Lung (tissue), 12 donors: ENCODE data around the gene NPHP4. TPM values are rescaled to one million over a fixed set of nuclear protein-coding genes. Genes with fewer than 3 reads are reported as not detected.

Experiments
- ATAC-seq: fragments of 200-7000 bp; cut with Tn5 transposase; one replicate; pipeline ENCODE4 v1.9.1; 2020; ENCODE audit warnings: moderate number of reproducible peaks; ENCODE audit not compliant: insufficient read depth, low FRiP score
- DNase-seq, 3 donors: peaks; one replicate each; pipeline ENCODE4 v3.0.0-alpha.2; 2013 to 2017
- H3K27ac ChIP-seq, 2 donors: one replicate each; pipeline ENCODE4 v1.5.1; 2013; ENCODE audit warnings: mild to moderate bottlenecking in 2 of 2, moderate library complexity in 2 of 2, control low read depth in 1 of 2, inconsistent platforms in 1 of 2, low read depth in 1 of 2, low read length in 1 of 2
- H3K27me3 ChIP-seq, 3 donors: one replicate each; pipeline ENCODE4 v1.5.1; 2013; ENCODE audit warnings: low read length in 2 of 3; ENCODE audit not compliant: control insufficient read depth in 3 of 3, insufficient read depth in 3 of 3
- H3K36me3 ChIP-seq, 4 donors: one replicate each; pipeline ENCODE4 v1.5.1; 2013; ENCODE audit warnings: low read length in 4 of 4, mild to moderate bottlenecking in 1 of 4, moderate library complexity in 1 of 4; ENCODE audit not compliant: control insufficient read depth in 4 of 4, insufficient read depth in 4 of 4
- H3K4me1 ChIP-seq, 5 donors: one replicate each; pipeline ENCODE4 v1.5.1; 2013; ENCODE audit warnings: low read length in 5 of 5, mild to moderate bottlenecking in 2 of 5, moderate library complexity in 1 of 5; ENCODE audit not compliant: control insufficient read depth in 5 of 5, insufficient read depth in 5 of 5
- H3K4me3 ChIP-seq: one replicate; pipeline ENCODE4 v1.5.1; 2013; ENCODE audit warnings: mild to moderate bottlenecking, control low read depth, moderate library complexity
- H3K9ac ChIP-seq, 2 donors: one replicate each; pipeline ENCODE4 v1.5.1; 2013; ENCODE audit warnings: low read length in 2 of 2, control low read depth in 1 of 2; ENCODE audit not compliant: insufficient read depth in 1 of 2
- H3K9me3 ChIP-seq, 4 donors: one replicate each; pipeline ENCODE4 v1.5.1; 2013; ENCODE audit warnings: low read length in 3 of 4, mild to moderate bottlenecking in 1 of 4, moderate library complexity in 1 of 4; ENCODE audit not compliant: control insufficient read depth in 4 of 4, insufficient read depth in 3 of 4
- CTCF ChIP-seq: IDR thresholded peaks from 2 replicates; pipeline ENCODE4 v1.5.1; 2012; ENCODE audit warnings: mild to moderate bottlenecking; ENCODE audit errors: control extremely low read depth, extremely low read depth
- WGBS, 2 donors: extraction: QIAGEN DNeasy Blood & Tissue Kit; methylation state at CpG; one replicate each; pipeline ENCODE4 v1.1.7; 2013; 5-methylcytosine and 5-hydroxymethylcytosine counted together
- polyA plus RNA-seq, 2 donors: library from polyadenylated mRNA; stranded (reverse); fragments of 200-250 nt; gene quantifications; one replicate each; pipeline ENCODE4 v1.2.1, GENCODE V29; 2013
- total RNA-seq, 2 donors: library from RNA; depleted of rRNA in 1 of 2; stranded (reverse); fragments of >200 nt in 1 of 2; gene quantifications; one replicate each; pipeline ENCODE4 v1.2.1, GENCODE V29; 2014 to 2021
- donor health status: control.
- donor health status: control.
- donor health status: Bipolar disorder and iron deficiency.
- donor health status: healthy.
- donor health status: DM: yes; HTN: yes; CAD: no.

NPHP4 gene
- total and polyA plus RNA-seq, 4 donors: 6.0 to 23.3 (median 11.1) TPM

DNA sequence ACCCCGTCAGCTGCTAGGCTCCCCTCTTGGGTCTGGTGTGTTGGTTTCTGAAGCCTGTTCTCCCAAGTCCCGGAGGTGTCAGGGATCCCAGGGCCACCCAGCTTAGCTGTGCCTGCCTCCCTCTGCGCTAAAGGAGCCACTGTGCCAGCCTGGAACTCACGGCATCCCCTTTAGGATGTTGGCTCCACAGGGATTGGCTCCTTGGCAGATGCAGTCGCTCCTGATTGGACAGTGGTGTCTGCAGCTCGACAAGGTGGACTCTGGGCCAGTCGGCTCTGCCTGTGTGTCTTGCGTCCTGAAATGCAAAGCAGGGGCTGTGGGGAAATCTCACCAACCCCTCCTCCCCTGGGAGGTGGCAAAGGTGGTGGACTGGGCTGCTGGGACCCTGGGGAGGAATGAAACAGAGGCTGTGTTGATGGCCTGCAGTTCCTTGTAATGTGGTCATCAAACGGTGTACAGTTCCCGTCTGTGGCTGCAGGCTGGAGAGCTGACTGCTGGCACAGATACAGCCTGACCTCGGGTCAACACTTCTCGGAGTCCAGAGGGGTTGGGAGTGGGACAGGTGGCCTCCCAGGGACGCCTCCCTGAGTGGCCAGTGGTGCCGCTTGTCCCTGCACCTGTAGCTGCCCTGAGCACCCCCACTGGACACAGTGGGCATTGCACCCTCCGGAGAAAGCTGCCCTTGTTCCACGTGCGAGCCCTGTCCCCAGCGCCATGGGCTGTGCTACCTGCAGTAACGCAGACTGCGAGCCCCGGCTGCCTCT, 41.9 kb upstream of the NPHP4 start:
- Histone ChIP-seq H3K9me3 (peaks cover 0 to 2% (median 0%) of the 10 kb centered on the region in 4 donors), H3K4me1 (peaks cover 0 to 2% (median 0%) of the 10 kb centered on the region in 5 donors), H3K36me3 (peaks cover 0 to 1% (median 0%) of the 10 kb centered on the region in 4 donors), H3K4me3 (no peak overlapping the region), H3K27ac (no peak overlapping the region), H3K9ac (no peak overlapping the region), H3K27me3 (peaks cover 0 to 8% (median 6%) of the 10 kb centered on the region in 3 donors)
- 35 to 51% methylated on average over 19 to 21 of the region's 21 CpGs for WGBS, 2 donors
- DNase-seq (peak in 1 of 3 donors; percentile 4), ATAC-seq (peak; percentile 47)
- peak; percentile 13 for TF ChIP-seq CTCF

DNA sequence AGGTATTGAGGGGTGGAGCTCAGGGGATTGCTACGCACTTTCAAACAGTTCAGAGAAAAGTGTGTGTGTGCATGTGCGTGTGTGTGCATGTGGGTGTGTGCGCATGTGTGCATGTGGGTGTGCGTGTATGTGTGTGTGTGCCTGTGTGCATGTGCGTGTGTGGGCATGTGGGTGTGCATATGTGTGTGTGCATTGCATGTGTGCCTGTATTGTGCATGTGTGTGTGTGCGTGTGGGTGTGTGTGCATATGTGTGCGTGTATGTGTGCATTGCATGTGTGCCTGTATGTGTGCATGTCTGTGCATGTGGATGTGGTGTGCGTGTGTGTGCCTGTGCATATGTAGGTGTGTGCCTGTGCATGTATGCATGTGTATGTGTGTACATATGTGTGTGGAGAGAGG, 40.9 kb upstream of the NPHP4 start:
- H3K9me3 ChIP-seq: peaks cover 0 to 2% (median 0%) of the 10 kb centered on the region in 4 donors
- H3K9ac ChIP-seq: no peak overlapping the region
- ATAC-seq (no peak), DNase-seq (no peak)
- H3K4me1 ChIP-seq: peaks cover 0 to 2% (median 0%) of the 10 kb centered on the region in 5 donors
- H3K36me3 ChIP-seq: peaks cover 0 to 1% (median 0%) of the 10 kb centered on the region in 4 donors
- no peak overlapping the region for H3K27ac ChIP-seq
- H3K27me3 ChIP-seq: peaks cover 0 to 9% (median 6%) of the 10 kb centered on the region in 3 donors
- H3K4me3 ChIP-seq: no peak overlapping the region
- 88 to 92% methylated on average over 8 of the region's 8 CpGs for WGBS, 2 donors
- TF ChIP-seq CTCF: no peak

DNA sequence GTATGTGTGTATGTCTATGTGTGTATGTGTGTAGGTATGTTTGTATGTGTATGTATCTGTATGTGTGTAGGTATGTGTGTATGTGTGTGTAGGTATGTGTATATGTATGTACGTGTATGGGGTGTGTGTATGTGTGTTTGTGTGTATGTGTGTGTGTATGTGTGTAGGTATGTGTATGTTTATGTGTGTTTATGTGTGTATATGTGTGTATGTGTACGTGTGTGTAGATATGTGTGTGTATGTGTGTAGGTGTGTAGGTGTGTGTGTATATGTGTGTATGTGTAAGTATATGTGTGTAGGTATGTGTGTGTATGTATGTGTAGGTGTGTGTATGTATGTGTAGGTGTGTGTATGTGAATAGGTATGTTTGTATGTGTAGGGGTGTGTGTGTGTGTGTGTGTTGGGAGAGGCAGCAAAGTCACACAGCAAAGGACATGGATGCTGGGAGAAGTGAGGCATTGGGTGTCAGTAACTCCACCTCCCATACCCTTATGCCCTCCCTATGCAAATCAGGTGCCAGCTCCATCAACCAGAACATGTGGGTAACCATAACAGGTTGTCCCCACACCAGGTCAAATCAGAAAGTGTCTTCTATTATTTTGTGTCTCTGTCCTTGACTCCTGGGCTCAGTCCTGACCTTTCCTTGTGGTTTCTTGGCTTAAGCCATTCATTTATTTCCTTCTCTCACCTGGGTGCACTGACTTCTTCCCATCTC, 38.5 kb upstream of the NPHP4 start:
- H3K27me3 ChIP-seq: peaks cover 0 to 26% (median 6%) of the 10 kb centered on the region in 3 donors
- H3K4me3 ChIP-seq: no peak overlapping the region
- H3K9me3 ChIP-seq: peaks cover 0 to 2% (median 0%) of the 10 kb centered on the region in 4 donors
- 80 to 82% methylated on average over 2 of the region's 2 CpGs for WGBS, 2 donors
- TF ChIP-seq CTCF: no peak
- no peak overlapping the region for H3K27ac ChIP-seq
- peaks cover 0 to 1% (median 0%) of the 10 kb centered on the region in 4 donors for H3K36me3 ChIP-seq
- H3K9ac ChIP-seq: no peak overlapping the region
- DNase-seq (no peak), ATAC-seq (no peak)
- peaks cover 0 to 5% (median 0%) of the 10 kb centered on the region in 5 donors for H3K4me1 ChIP-seq
